Chondrocyte (in vitro differentiated cells): Measurements from ENCODE around the gene USP43. TPM values are rescaled to one million over a fixed set of nuclear protein-coding genes. Genes with fewer than 3 reads are reported as not detected.
A peak's percentile ranks its signal among the peaks of the same experiment; 100 is the strongest.

Experiments
- DNase-seq: peaks from one replicate; pipeline ENCODE4 v3.0.0; 2021; ENCODE audit warnings: mixed read lengths, low spot score
- H3K27ac Mint-ChIP-seq: one replicate; pipeline ENCODE4 v1.8.0; 2021; ENCODE audit warnings: mild to moderate bottlenecking, moderate library complexity, mixed read lengths; ENCODE audit not compliant: unreplicated experiment
- H3K27me3 Mint-ChIP-seq: 2 replicates; pipeline ENCODE4 v1.8.0; 2021; ENCODE audit warnings: low read depth, mixed read lengths
- H3K36me3 Mint-ChIP-seq: 2 replicates; pipeline ENCODE4 v1.8.0; 2021; ENCODE audit warnings: low read depth, mixed read lengths
- H3K4me1 Mint-ChIP-seq: 2 replicates; pipeline ENCODE4 v1.8.0; 2021; ENCODE audit warnings: low read depth, mild to moderate bottlenecking, mixed read lengths
- H3K4me3 Mint-ChIP-seq: one replicate; pipeline ENCODE4 v1.8.0; 2021; ENCODE audit warnings: mild to moderate bottlenecking, moderate library complexity, mixed read lengths; ENCODE audit not compliant: unreplicated experiment
- H3K9me3 Mint-ChIP-seq: 2 replicates; pipeline ENCODE4 v1.8.0; 2021; ENCODE audit warnings: low read depth, mixed read lengths
- total RNA-seq: library from RNA; stranded (reverse); gene quantifications from 3 replicates; pipeline ENCODE4 v1.2.1, GENCODE V29; 2021
- TF ChIP-seq, protein P1 (sequence below): fragments of 200-600 bp; sonication (generic); IDR thresholded peaks from 2 replicates; pipeline ENCODE4 v1.5.0; 2021; ENCODE audit warnings: antibody characterized with exemption, mild to moderate bottlenecking, moderate library complexity

USP43 gene
- total RNA-seq, 1 donor from 2014 or later = 2.7 TPM

DNA sequence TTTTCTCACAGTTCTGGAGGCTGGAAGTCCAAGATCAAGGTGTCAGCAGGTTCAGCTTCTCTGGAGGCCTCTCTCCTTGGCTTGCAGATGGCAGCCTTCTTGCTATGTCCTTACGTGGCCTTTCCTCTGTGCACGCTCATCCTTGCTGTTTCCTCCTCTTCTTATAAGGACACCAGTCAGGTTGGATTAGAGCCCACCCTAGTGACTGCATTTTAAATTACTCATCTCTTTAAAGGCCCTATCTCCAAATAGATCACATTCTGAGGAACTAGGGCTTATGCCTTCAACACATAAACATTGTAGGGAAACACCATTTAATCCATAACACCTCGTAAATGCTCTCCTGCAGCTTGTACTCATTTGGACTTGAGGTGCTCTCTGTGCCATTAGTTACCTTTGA is 109.8 kb downstream of the USP43 start:
- TF ChIP-seq, protein P1, sequence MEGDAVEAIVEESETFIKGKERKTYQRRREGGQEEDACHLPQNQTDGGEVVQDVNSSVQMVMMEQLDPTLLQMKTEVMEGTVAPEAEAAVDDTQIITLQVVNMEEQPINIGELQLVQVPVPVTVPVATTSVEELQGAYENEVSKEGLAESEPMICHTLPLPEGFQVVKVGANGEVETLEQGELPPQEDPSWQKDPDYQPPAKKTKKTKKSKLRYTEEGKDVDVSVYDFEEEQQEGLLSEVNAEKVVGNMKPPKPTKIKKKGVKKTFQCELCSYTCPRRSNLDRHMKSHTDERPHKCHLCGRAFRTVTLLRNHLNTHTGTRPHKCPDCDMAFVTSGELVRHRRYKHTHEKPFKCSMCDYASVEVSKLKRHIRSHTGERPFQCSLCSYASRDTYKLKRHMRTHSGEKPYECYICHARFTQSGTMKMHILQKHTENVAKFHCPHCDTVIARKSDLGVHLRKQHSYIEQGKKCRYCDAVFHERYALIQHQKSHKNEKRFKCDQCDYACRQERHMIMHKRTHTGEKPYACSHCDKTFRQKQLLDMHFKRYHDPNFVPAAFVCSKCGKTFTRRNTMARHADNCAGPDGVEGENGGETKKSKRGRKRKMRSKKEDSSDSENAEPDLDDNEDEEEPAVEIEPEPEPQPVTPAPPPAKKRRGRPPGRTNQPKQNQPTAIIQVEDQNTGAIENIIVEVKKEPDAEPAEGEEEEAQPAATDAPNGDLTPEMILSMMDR = no peak
- Mint-ChIP-seq H3K27ac (no peak overlapping the region), H3K9me3 (peaks cover 3% of the 10 kb centered on the region), H3K27me3 (peaks cover 11% of the 10 kb centered on the region), H3K4me3 (no peak overlapping the region), H3K4me1 (peaks cover 7% of the 10 kb centered on the region), H3K36me3 (no peaks in the 10 kb centered on the region)
- no peak for DNase-seq

DNA sequence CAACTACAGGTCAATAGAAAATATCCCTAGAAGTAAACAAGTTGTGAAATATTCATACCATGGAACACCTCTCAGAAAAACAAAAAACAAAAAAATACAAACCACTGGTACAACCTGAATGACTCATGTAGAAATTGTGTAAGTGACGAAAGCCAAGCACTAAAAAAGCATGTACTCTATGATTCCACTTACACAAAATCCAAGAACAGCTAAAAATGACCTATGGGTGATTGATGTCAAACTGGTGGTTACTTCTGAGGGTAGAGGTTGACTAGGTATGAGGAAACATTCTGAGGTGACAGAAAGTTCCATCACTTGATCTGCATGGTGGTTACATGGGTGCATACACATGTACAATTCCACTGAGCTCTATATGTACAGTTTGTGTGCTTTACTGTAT is 114.9 kb downstream of the USP43 start:
- Mint-ChIP-seq H3K27me3 (peaks cover 19% of the 10 kb centered on the region), H3K27ac (no peak overlapping the region), H3K9me3 (no peaks in the 10 kb centered on the region), H3K36me3 (no peaks in the 10 kb centered on the region), H3K4me1 (no peaks in the 10 kb centered on the region), H3K4me3 (no peak overlapping the region)
- TF ChIP-seq, protein P1 = no peak
- DNase-seq = no peak

- Mint-ChIP-seq H3K27ac (no peak overlapping the region), H3K4me1 (no peaks in the 10 kb centered on the region), H3K9me3 (no peaks in the 10 kb centered on the region), H3K27me3 (peaks cover 20% of the 10 kb centered on the region), H3K4me3 (no peak overlapping the region), H3K36me3 (no peaks in the 10 kb centered on the region)
- DNase-seq = no peak
- TF ChIP-seq, protein P1 = no peak
Observed at GRCh38 chr17:9763643-9764042, 118.3 kb downstream of the USP43 start.

GRCh38 chr17:9765322-9765721 is 120.0 kb downstream of the USP43 start:
- H3K27ac Mint-ChIP-seq = no peak overlapping the region
- no peak overlapping the region for H3K4me3 Mint-ChIP-seq
- TF ChIP-seq, protein P1 = no peak
- no peaks in the 10 kb centered on the region for H3K4me1 Mint-ChIP-seq
- H3K27me3 Mint-ChIP-seq = peaks cover 20% of the 10 kb centered on the region
- H3K9me3 Mint-ChIP-seq = no peaks in the 10 kb centered on the region
- no peaks in the 10 kb centered on the region for H3K36me3 Mint-ChIP-seq
- no peak for DNase-seq

DNA sequence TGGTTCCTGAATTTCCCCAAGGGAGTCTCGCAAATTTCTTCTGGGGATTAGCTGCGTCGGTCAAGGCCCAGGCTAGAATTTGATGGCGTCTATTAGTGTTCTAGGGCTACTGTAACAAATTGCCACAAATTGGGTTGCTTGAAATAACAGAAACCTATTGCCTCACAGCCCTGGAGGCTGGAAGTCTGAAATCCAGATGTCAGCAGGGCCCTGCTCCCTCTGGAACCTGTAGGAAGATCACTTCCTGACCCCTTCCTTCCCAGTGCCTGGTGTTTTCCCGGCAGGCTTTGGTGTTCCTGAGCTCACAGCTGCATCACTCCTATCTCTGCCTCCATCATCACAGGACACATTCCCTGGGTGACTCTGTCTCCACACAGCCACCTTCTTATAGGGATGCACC is 121.7 kb downstream of the USP43 start:
- Mint-ChIP-seq H3K4me3 (no peak overlapping the region), H3K27ac (no peak overlapping the region)

More for the DNA sequence above, 121.7 kb downstream of the USP43 start:
- TF ChIP-seq, protein P1 = no peak
- peak; percentile 22 for DNase-seq
- Mint-ChIP-seq H3K27me3 (peaks cover 20% of the 10 kb centered on the region), H3K9me3 (no peaks in the 10 kb centered on the region), H3K36me3 (no peaks in the 10 kb centered on the region), H3K4me1 (no peaks in the 10 kb centered on the region)
